Fibroblast of gingiva (primary cell): ENCODE measurements around the gene DENND1A.

Experiments
- DNase-seq: peaks from one replicate; pipeline ENCODE4 v3.0.0-alpha.2; 2011; ENCODE audit warnings: low read depth

The DENND1A gene

DNA sequence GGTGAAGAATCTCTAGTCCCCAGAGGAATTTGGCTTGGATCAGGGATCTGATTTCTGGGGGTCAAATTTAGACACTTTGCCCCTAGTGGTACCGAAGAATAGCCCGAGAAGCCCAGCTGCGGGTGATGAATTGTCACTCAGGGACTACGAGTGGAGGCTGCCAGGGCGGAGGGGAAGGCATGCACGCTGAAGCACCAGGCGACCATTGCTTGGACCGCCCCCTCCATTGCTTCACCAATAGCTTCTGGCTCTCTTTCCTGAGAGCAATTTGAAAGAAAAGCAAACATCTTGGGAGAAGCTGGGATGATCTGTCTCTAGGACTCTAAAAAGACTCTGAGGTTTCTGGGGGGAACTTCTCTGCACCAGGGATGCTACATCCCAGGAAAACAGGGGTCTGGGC, 436.3 kb downstream of the DENND1A start:
- no peak for DNase-seq

DNA sequence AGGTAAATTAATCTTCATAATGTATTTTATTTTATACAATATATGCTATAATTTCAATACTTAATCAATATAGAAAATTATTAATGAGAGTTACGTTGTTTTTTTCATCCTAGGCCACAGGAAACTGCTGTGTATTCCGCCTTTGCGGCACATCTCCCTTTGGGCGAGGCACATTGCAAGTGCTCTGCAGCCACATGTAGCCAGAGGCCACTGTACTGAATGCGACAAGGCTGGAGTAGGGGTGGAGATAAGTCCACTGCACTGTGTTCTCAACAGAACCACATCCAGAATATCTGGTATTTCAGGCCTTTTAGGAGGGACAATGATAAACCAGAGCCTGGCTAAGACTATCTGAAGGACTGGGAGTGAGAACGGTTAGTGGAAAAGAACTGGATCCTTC, 439.2 kb downstream of the DENND1A start:
- DNase-seq: no peak

DNA sequence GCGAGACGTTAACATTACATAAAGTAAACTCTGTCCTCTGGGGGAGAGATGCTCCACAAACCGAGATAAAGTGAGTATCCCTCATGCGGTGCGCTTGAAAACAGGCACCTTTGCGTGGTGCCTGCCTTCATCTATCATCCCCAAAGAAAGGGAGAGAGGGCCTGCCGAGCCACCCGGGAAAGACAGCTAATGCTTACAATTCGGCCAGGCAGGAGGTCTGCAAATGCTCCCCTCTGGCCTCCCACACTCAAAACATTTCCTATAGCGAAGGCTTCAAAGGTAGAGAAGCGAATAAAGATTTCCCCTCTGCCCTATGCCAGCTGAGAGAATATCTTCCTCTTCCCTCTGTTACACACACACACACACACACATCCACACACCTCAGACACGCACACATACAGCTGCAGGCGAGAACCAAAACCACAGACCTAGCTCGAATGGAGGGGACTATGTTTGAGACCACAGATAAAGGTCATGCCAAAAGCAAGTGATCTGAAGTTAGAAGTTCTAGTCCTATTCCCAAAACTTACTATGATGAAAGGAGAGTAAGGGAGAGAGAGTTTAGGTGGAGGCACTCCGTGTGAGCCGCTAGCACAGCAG, 441.1 kb downstream of the DENND1A start:
- no peak for DNase-seq

- DNase-seq: no peak
Measured at GRCh38 chr9:123487944-123488548, 441.9 kb downstream of the DENND1A start.

- DNase-seq: no peak
Measured at GRCh38 chr9:123486431-123486830, 443.5 kb downstream of the DENND1A start.

DNA sequence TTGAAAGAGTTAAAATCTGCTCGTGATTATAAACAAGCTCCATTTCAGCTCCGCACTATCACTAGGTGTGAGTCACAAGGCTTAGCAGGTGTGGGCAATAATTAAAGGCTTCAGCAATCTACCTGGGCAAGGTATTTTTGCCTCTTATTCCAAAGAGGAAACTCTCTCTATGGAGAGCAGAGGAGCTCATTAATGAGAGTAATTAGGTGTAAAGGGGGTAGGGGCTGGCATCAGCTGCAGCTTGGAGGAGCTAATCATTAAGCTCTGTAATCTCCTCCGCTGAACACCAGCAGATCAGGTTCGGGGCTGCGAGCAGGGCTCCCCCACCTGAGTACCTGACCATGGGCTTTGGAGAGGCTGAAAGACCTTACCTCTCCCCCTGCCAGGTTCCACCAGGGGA, 444.7 kb downstream of the DENND1A start:
- no peak for DNase-seq

GRCh38 chr9:123484130-123484529, 445.8 kb downstream of the DENND1A start:
- DNase-seq: no peak

DNA sequence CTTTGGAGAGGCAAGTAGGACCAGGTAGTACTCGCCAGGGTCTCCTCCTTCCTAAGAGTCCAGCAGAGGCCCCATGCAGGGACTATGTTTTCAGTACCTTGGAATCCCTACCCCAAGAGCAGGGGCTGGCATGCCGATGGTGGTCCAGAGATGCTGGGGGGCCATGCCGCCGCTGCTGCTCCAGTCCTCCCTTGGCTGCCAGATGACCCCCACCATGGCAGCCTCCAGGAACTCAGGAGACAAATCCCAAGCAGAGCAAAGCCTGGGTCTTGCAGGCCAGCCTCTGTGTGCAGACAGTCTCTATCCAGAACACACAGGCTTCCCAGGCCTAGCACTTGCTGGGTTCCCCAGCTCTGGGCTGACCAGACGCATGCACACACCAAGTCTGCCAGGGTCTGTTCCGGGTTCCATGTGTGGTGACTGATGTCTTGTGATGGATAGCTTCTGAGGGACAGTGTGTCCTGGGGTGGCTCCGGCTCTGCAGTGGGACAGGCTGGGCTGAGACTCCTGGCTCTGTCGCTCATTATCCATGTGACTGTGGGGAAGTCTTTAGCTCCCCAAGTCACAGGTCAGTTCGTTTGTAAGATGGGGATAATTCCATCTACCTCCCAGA, 446.6 kb downstream of the DENND1A start:
- DNase-seq: no peak

- no peak for DNase-seq
Measured at GRCh38 chr9:123482295-123482968, 447.5 kb downstream of the DENND1A start.

GRCh38 chr9:123481209-123481865, 448.6 kb downstream of the DENND1A start:
- DNase-seq: no peak

GRCh38 chr9:123480791-123481190, 449.1 kb downstream of the DENND1A start:
- DNase-seq: no peak

- DNase-seq: no peak
Measured at GRCh38 chr9:123480096-123480495, 449.8 kb downstream of the DENND1A start.

GRCh38 chr9:123478967-123479602, 450.8 kb downstream of the DENND1A start:
- no peak for DNase-seq

- DNase-seq: no peak
Measured at GRCh38 chr9:123478160-123478559, 451.8 kb downstream of the DENND1A start.

DNA sequence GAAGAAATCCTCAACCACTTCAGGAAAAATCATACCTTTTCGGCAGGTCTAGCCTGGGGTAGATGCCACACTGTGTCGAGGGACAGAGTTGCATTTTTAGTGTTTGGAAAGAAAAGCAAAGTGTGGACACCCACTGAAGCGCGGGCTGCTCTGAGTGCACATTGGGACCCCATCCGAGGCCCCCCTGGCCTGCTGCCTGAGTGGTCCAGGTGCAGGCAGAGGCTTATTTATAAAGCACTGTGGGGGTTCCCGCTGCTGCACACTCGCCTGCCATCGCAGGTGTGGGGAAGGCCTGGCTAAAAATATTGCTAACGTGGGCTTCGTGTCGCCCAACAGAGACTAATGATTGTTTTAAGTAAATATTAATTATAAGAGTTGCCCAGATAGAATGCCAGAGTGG, 454.5 kb downstream of the DENND1A start:
- no peak for DNase-seq

- DNase-seq: no peak
Measured at GRCh38 chr9:123472862-123473614, 456.9 kb downstream of the DENND1A start.

- DNase-seq: no peak
Measured at GRCh38 chr9:123471843-123472570, 457.9 kb downstream of the DENND1A start.

GRCh38 chr9:123470991-123471770, 458.7 kb downstream of the DENND1A start:
- no peak for DNase-seq

- no peak for DNase-seq
Measured at GRCh38 chr9:123470121-123470782, 459.7 kb downstream of the DENND1A start.
